Suppressor macrophage treated with lipopolysaccharide for 4 hours (primary cell): ENCODE data around the gene GDPGP1.
"Not testable (repeated sequence)": the region's sequence is repeated elsewhere in the genome, so short reads cannot be mapped to it uniquely, and the experiment has no call there.

Source experiments
- DNase-seq: peaks from one replicate; pipeline ENCODE4 v3.0.0-alpha.2; 2020

Gene GDPGP1

DNA sequence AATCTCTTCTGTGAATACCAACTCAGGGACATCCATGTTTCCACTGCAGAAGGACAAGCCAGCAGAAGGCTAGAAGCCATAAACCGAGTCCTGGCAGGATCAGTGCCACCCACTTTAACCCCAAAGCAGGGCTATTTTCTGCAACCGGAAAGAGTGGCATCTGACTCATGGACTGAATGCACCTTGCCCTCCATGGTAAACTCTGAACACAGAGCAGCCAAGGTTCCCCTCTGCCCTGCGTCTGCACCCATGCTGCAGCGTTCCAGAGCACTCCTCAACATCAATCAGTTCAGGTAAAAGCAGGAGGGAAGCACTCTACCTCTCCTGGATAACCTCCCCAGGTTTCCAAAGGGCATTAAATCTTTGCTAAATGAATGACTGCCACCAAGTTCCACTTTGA, 30.7 kb downstream of the GDPGP1 start:
- peak; percentile 21 for DNase-seq

DNA sequence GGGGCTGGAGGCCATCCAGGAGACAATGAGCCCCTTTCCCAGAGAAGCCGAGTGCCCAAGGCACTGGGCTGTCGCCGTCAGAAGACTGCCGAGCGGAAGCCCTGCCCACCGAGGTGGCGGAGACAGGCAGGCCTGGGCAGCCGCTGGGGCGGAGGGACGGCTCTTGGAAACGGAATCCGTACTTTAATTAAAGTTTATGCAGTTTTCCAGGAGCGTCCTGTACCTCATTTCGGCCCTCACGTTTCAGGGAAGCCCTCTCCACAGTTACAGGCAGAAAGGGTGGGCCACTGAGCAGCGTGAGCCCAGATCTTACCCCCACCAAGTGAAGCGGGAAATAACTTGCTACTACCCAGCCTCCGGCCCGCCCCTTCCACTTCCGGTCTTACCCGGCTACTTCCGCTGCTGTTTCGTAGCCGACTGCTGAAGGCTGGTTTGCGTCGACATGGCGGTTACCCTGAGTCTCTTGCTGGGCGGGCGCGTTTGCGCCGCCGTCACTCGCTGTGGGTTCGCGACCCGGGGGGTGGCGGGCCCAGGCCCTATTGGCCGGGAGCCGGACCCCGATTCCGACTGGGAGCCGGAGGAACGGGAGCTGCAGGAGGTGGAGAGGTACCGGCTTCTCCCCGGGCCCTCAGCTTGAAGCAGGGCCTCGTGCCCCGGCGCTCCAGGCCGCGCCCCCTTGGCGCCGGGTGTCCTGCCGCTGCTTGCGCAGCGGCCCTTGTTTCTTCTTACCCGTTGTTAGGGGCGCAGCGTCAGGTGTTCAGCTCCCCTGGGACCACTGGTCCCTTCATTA, 31.5 kb downstream of the GDPGP1 start, which contains the start of gene NGRN:
Gene NGRN (plus strand): TSS at position 402 of the 790 bp plus-strand sequence. CDS start 41 bp downstream, at position 443.
- peak; percentile 89 for DNase-seq

DNA sequence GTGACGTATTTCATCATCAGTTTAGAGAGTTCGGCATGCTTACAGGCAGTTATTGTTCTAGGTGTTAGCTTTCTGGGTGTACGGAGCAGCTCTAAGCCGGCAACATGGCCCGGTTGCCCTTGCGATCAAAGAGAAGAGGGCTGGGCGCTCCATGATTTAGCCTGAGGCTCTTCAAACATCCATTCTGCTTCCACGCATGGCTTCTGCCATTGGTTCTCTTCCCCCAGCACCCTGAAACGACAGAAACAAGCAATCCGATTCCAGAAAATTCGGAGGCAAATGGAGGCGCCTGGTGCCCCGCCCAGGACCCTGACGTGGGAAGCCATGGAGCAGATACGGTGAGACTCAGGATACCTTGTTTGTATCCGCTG, 32.0 kb downstream of the GDPGP1 start:
- DNase-seq = peak; percentile 36

- peak; percentile 23 for DNase-seq
Measured at GRCh38 chr15:90266485-90266884, 32.5 kb downstream of the GDPGP1 start.

- DNase-seq = no peak
Measured at GRCh38 chr15:90268415-90268814, 34.4 kb downstream of the GDPGP1 start.

DNA sequence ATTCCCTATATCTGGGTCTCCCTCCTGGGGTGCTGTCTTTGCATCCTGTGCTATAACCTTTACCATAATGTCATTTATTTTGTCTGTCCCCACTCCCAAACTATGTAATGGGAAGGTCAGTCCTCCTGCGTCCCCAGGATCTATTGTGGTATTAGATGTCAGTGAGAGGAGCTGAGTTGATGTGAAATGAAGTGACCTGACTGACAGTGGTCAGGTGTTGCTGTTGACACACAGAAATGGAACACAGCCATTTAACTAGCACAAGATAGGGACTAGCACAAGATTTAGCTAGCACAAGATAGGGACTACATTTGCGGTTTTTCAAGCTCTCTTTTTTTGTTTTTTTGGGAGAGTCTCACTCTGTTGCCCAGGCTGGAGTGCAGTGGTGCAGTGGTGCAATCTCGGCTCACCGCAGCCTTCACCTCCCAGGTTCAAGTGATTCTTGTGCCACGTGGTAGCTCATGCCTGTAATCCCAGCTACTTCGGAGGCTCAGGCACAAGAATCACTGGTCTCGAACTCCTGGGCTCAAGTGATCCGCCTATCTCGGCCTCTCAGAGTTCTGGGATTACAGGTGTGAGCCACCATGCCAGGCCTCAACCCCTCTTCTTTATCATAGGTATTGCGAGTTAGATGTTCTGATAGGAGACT, 36.6 kb downstream of the GDPGP1 start:
- DNase-seq = no peak

- DNase-seq = no peak
Measured at GRCh38 chr15:90271459-90272166, 37.6 kb downstream of the GDPGP1 start.

DNA sequence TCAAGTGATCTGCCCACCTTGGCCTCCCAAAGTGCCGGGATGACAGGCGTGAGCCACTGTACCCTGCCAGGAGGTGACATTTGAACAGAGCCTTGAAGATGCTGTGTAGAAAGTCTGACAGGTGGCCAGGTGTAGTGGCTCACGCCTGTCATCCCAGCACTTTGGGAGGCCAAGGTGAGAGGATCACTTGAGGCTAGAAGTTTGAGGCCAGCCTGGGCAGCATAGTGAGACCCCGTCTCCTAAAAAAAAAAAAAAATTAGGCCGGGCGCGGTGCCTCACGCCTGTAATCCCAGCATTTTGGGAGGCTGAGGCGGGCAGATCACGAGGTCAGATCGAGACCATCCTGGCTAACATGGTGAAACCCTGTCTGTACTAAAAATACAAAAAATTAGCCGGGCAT, 44.5 kb downstream of the GDPGP1 start:
- not testable (repeated sequence) for DNase-seq

GRCh38 chr15:90280743-90281142, 46.7 kb downstream of the GDPGP1 start:
- not testable (repeated sequence) for DNase-seq

GRCh38 chr15:90281637-90282036, 47.6 kb downstream of the GDPGP1 start:
- peak; percentile 30 for DNase-seq

GRCh38 chr15:90286678-90287077, 52.7 kb downstream of the GDPGP1 start:
- peak; percentile 49 for DNase-seq

GRCh38 chr15:90287101-90287500, 53.1 kb downstream of the GDPGP1 start:
- DNase-seq = no peak

- no peak for DNase-seq
Measured at GRCh38 chr15:90287946-90288345, 53.9 kb downstream of the GDPGP1 start.

- no peak for DNase-seq
Measured at GRCh38 chr15:90291679-90292356, 57.8 kb downstream of the GDPGP1 start.

DNA sequence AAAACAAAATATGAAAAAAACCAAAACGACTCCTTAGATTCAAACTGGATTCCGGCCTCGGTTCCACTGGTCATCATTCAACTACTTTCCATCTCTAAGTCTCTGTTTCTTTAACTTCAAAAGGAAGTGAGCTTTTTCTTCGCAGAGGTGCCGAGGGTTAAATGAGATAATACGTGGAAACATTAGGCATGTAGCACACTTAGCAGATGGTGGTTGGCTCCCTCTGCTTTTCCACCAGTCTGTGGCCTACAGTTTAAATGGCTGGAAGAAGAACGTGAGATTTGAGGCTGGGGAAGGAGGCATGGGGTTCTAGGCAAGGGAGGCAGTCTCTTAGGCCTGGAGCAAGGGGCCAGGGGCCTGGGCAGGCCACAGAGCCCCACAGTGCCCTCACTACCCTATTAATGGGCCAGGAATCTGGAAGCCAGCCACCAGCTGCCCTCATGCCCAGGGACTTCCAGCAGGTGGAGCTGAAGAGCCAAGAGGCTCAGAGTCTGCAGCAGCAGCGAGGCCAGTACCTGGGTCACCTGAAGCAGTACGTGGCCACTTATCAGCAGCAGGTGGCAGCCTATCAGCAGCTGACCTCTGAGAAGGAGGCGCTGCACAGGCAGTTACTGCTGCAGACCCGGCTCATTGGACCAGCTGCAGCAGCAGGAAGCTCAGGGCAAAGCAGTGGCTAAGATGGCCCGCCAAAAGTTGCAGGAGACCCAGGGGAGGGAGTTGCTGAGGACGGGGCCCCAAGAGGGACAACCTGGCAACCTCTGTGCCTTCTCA, 59.2 kb downstream of the GDPGP1 start:
- DNase-seq = peak; percentile 64

- no peak for DNase-seq
Measured at GRCh38 chr15:90294159-90294558, 60.1 kb downstream of the GDPGP1 start.

GRCh38 chr15:90294601-90295269, 60.7 kb downstream of the GDPGP1 start:
- DNase-seq = no peak

DNA sequence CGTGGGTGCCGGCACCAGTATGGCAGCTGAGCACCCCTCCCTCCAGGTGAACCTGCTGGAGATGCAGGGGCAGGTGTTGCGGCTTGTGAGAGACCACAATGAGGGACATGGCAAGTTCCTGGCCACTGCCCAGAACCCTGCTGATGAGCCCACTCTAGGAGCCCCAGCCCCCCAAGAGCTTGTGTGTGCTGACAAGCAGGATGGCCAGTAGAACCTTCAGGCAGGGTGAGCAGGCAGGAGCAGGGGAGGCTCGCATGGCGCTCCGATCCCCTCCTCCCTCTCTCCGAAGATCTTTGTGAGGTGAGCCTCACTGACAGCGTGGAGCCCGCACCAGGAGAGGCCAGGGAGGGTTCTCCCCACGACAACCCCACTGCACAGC, 61.2 kb downstream of the GDPGP1 start:
- no peak for DNase-seq
